ENCODE data around the gene MYCL.

- no peak for TF ChIP-seq CTCF (IDR thresholded peaks at IDR 0.05)
- TF ChIP-seq POLR2A (IDR thresholded peaks at IDR 0.05) = no peak
These were observed 39.5 kb upstream of the MYCL start for GRCh38 chr1:39940980-39941871.
